Melanocyte of skin (primary cell): ENCODE results near the gene EXOSC1. TPM values are rescaled to one million over a fixed set of nuclear protein-coding genes. Genes with fewer than 3 reads are reported as not detected.

Experiments
- small RNA-seq, 2 donors: library from RNA; depleted of rRNA; stranded (forward); fragments of <200 nt; gene quantifications; one replicate each; pipeline ENCODE3, GENCODE V24; 2012
- total RNA-seq, 2 donors: library from RNA; depleted of rRNA; stranded (reverse); fragments of >200 nt; gene quantifications; 2 replicates each; pipeline ENCODE4 v1.2.3, GENCODE V29; 2012

The EXOSC1 gene
- 10 to 100 TPM; 29.9 to 49.0 TPM for total RNA-seq

GRCh38 chr10:97445722-97446639, at the start of gene EXOSC1, which contains the start of gene ZDHHC16:
Gene EXOSC1 (minus strand): TSS chr10:97446006. CDS start chr10:97445985, 21 bp downstream.
Gene ZDHHC16 (plus strand): TSS chr10:97446175. CDS start chr10:97451676, 5,501 bp downstream.

GRCh38 chr10:97425964-97426775, 19.6 kb downstream of the EXOSC1 start, which contains the start of gene PGAM1:
Gene PGAM1 (plus strand): TSS chr10:97426191. CDS start chr10:97426308, 117 bp downstream.

DNA sequence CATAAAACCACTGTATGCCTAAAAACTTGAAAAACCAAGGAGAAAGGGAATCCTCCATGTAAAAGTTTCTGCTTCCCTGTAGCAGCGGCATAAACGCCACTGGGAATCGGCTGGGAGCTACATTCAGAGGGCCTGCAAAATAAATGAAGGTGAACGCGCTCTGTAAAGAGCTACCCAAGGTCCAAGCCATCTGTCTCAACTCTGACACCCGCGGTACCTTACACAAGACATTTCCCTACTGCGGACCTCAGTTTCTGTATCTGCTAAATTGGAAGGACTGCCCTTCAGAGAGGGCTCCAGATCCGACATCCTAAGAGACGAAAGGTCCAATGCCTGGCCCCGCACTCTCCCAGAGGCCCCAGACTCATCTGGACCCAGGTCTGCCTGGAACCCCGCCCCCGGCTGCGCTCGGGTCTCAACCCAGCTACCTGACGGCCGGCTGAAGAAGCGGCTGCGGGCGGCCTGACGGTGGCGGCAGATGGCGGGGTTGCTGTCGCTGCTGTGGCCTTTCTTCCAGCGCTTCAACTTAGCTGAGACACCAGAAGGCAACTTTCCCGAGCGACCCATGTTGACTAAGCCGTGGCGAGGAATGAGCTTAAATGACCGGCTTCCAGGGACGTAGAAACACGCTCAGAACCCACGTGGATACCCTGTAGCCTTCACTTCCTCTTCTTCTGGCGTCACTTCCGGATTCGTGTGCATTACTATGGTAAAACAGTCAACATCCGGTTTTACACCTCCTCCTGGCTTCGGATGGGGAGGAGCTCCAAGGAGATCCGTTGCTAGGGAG, 44.9 kb downstream of the EXOSC1 start, which contains the start of gene RRP12:
Gene RRP12 (minus strand): TSS at position 676 of the 790 bp plus-strand sequence. CDS start 109 bp downstream, at position 567.

Small RNA genes lying within 50 kb of the gene (small RNA-seq; reads per million reads assigned to genes)
- 0 reads per million in 2 donors for gene RF00019

Other genes with a start within 250 kb of the EXOSC1 start
- 10 to 100 TPM in 1 of 2 donors, 1 to 10 TPM in 1; 9.7 to 15.8 TPM for gene ARHGAP19, start 153.4 kb downstream of the EXOSC1 start, total RNA-seq
- 1 to 10 TPM; 2.3 to 3.1 TPM for gene FRAT1, start 126.7 kb downstream of the EXOSC1 start, total RNA-seq
- gene FRAT2, start 111.3 kb downstream of the EXOSC1 start, total RNA-seq: 10 to 100 TPM; 11.4 to 12.3 TPM
- gene RRP12, start 44.7 kb downstream of the EXOSC1 start, total RNA-seq: 10 to 100 TPM; 17.9 to 31.0 TPM
- 100 to 1,000 TPM; 376 to 564 TPM for gene PGAM1, start 19.8 kb downstream of the EXOSC1 start, total RNA-seq
- 10 to 100 TPM; 48.2 to 77.3 TPM for gene ZDHHC16, start 169 bp upstream of the EXOSC1 start, total RNA-seq
- 100 to 1,000 TPM in 1 of 2 donors, 10 to 100 TPM in 1; 78.3 to 105 TPM for gene MMS19, start 52.4 kb upstream of the EXOSC1 start, total RNA-seq
- 10 to 100 TPM; 34.8 to 44.0 TPM for gene UBTD1, start 52.9 kb upstream of the EXOSC1 start, total RNA-seq
- gene ANKRD2, start 126.8 kb upstream of the EXOSC1 start, total RNA-seq: under 1 TPM; under 0.01 to 0.33 TPM
- 1 to 10 TPM; 1.3 to 1.7 TPM for gene HOGA1, start 138.4 kb upstream of the EXOSC1 start, total RNA-seq
- not detected for gene C10orf62, start 143.7 kb upstream of the EXOSC1 start, total RNA-seq
- 1 to 10 TPM; 4.1 to 4.3 TPM for gene MORN4, start 187.5 kb upstream of the EXOSC1 start, total RNA-seq
- 10 to 100 TPM; 18.6 to 23.7 TPM for gene PI4K2A, start 194.7 kb upstream of the EXOSC1 start, total RNA-seq
- 100 to 1,000 TPM; 198 to 284 TPM for gene AVPI1, start 241.2 kb upstream of the EXOSC1 start, total RNA-seq